T-helper 2 cell treated with Interferon-gamma antibody and Interleukin-4, amounts not matched to agents 5 μg/mL and 100 μg/mL, for 36 hours (primary cell): ENCODE measurements around the gene CRHR1.
A peak's percentile ranks its signal among the peaks of the same experiment; 100 is the strongest.
"Not testable (repeated sequence)": the region's sequence is repeated elsewhere in the genome, so short reads cannot be mapped to it uniquely, and the experiment has no call there.

ENCODE experiments used
- DNase-seq: peaks from one replicate; pipeline ENCODE4 v3.0.0; 2021; ENCODE audit warnings: low spot score
- H3K27ac Mint-ChIP-seq: one replicate; pipeline ENCODE4 v1.8.0; 2021; ENCODE audit warnings: mild to moderate bottlenecking, mixed read lengths
- H3K27me3 Mint-ChIP-seq: one replicate; pipeline ENCODE4 v1.8.0; 2021; ENCODE audit warnings: low read depth, mixed read lengths
- H3K36me3 Mint-ChIP-seq: one replicate; pipeline ENCODE4 v1.8.0; 2021; ENCODE audit warnings: low read depth, mixed read lengths
- H3K4me1 Mint-ChIP-seq: one replicate; pipeline ENCODE4 v1.8.0; 2021; ENCODE audit warnings: low read depth, mixed read lengths
- H3K4me3 Mint-ChIP-seq: one replicate; pipeline ENCODE4 v1.8.0; 2022; ENCODE audit warnings: mild to moderate bottlenecking, moderate library complexity, mixed read lengths
- H3K9me3 Mint-ChIP-seq: one replicate; pipeline ENCODE4 v1.8.0; 2021; ENCODE audit warnings: mixed read lengths

The CRHR1 gene

DNA sequence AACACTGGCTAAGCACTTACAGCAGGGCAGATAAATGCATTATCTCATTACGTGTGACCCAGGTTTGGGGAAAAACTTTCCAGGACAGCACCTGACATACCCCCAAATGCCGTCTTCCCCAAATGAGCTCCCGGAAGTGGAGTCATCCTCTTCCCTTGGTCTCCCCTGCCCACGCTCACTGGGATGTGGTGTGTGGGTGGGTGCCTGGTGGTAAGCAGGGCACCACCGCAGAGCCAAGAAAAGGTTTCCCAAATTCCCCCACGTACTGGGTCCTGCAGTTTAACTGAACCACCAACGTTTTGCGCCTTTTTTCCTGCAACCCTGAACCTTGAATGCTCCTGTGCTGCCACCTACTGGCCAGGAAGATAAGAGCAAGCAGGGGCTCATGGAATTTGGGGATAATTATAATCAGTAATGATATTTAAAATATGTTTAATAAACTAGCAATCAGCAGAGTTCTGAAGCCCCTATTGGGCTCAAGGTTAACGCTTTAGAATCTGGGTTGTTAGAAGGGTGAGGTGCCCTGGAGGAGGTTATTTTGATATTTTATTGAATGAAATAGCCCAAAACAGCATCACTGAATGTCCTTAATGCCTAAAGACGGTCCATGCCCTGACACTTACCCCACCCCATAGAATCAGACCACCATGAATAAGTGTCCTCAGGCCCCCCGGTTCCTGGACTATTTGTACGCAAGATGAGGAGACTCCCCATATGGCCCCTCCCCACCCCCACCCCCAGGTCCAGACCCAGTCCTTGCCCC is 68.6 kb downstream of the CRHR1 start:
- Mint-ChIP-seq H3K4me3 (no peak overlapping the region), H3K9me3 (no peaks in the 10 kb centered on the region), H3K27ac (no peak overlapping the region), H3K4me1 (peaks cover 2% of the 10 kb centered on the region), H3K36me3 (no peaks in the 10 kb centered on the region), H3K27me3 (peaks cover 17% of the 10 kb centered on the region)
- DNase-seq = peak; percentile 29

- Mint-ChIP-seq H3K36me3 (no peaks in the 10 kb centered on the region), H3K4me1 (peaks cover 2% of the 10 kb centered on the region), H3K27me3 (peaks cover 20% of the 10 kb centered on the region), H3K27ac (no peak overlapping the region), H3K9me3 (no peaks in the 10 kb centered on the region), H3K4me3 (no peak overlapping the region)
- DNase-seq = no peak
Measured at GRCh38 chr17:45854209-45854608, 70.1 kb downstream of the CRHR1 start.

- peaks cover 2% of the 10 kb centered on the region for H3K4me1 Mint-ChIP-seq
- no peak for DNase-seq
- no peak overlapping the region for H3K4me3 Mint-ChIP-seq
- H3K9me3 Mint-ChIP-seq = no peaks in the 10 kb centered on the region
- H3K27me3 Mint-ChIP-seq = peaks cover 17% of the 10 kb centered on the region
- H3K36me3 Mint-ChIP-seq = no peaks in the 10 kb centered on the region
- H3K27ac Mint-ChIP-seq = no peak overlapping the region
Measured at GRCh38 chr17:45855691-45856336, 71.7 kb downstream of the CRHR1 start.

DNA sequence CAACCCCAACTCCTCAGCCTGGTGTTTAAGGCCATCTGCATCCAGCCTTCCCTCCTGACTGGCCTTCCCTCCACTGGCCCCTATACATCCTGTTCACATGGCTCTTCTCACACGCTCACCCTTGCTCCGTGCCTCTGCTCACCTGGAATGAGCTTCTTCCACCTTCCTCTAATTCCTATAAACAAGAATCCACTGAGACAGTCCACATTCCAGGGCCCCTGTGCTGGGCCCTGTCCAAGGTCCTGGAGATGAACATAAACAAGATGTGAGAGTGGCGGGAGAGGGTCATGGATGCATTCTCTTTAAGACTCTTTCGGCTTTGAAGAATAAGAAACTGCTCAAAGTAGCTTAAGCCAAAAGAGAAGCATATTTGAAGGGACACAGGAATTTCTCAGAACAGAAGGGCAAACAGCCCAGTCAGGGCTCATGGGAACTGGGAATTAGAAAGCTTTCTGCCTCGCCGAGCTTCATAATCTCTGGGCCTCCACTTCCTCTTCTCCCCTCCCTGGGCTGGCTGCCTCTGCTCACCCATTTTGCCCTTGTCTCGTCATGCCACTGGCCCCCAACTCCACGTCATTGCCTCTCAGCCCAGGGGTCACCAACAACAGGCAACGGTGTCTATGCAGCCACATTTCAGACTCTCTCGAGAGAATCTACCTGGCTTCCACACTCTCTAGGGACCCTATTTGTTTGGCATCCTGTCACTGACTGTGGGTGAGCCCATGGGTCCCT is 74.0 kb downstream of the CRHR1 start:
- H3K4me1 Mint-ChIP-seq = no peaks in the 10 kb centered on the region
- no peak for DNase-seq
- H3K36me3 Mint-ChIP-seq = no peaks in the 10 kb centered on the region
- no peaks in the 10 kb centered on the region for H3K9me3 Mint-ChIP-seq
- no peak overlapping the region for H3K4me3 Mint-ChIP-seq
- H3K27me3 Mint-ChIP-seq = peaks cover 11% of the 10 kb centered on the region
- no peak overlapping the region for H3K27ac Mint-ChIP-seq

DNA sequence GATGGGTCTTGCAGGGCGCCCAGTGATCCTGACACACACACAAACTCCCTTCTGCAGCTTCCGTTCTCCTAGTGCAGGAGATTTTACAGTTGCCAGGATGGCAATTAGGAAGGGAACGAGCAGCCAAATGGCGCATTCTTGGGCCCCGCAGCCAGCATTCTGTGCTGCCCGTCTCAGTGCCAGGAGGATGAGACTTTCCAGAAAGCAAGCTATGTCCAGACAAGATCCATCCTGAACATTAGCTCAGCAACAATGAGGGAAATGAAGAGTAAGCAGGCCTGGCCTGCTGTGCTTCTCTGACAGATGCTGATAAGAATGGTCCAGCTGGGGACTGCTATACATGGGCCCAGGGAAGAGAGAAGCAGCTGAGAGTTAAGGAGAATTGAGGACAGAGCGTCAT is 77.0 kb downstream of the CRHR1 start:
- H3K4me3 Mint-ChIP-seq = no peak overlapping the region
- H3K27ac Mint-ChIP-seq = no peak overlapping the region
- no peaks in the 10 kb centered on the region for H3K36me3 Mint-ChIP-seq
- H3K4me1 Mint-ChIP-seq = peaks cover 5% of the 10 kb centered on the region
- peaks cover 14% of the 10 kb centered on the region for H3K27me3 Mint-ChIP-seq
- H3K9me3 Mint-ChIP-seq = no peaks in the 10 kb centered on the region
- no peak for DNase-seq

GRCh38 chr17:45862127-45862526 is 78.0 kb downstream of the CRHR1 start:
- H3K9me3 Mint-ChIP-seq = not testable (repeated sequence)

GRCh38 chr17:45863857-45864654 is 79.9 kb downstream of the CRHR1 start:
- Mint-ChIP-seq H3K4me3 (no peak overlapping the region), H3K27ac (no peak overlapping the region), H3K4me1 (peaks cover 5% of the 10 kb centered on the region), H3K36me3 (no peaks in the 10 kb centered on the region), H3K27me3 (peaks cover 11% of the 10 kb centered on the region), H3K9me3 (no peaks in the 10 kb centered on the region)
- no peak for DNase-seq

More at GRCh38 chr17:45862127-45862526, 78.0 kb downstream of the CRHR1 start:
- H3K27me3 Mint-ChIP-seq = peaks cover 14% of the 10 kb centered on the region
- not testable (repeated sequence) for H3K4me1 Mint-ChIP-seq, H3K27ac Mint-ChIP-seq, H3K4me3 Mint-ChIP-seq, H3K36me3 Mint-ChIP-seq, DNase-seq

DNA sequence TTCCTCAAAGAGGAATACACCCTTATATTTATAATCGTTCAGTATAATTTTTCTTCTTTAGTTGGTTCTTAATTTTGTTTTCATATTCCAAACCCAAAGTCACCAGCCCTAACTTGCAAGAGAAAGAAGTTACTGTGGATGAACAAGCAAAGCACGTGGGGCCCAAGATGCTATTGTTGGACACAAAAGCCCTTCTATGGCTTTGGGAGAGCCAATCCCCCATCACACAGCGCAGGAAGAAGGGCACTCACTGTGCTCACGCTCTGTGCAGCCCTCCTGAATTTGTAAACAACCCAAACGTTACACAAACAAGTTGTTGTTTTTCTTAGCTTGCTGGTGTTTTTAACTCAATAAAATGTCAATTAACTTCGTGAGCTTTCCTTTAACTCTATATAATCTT is 83.1 kb downstream of the CRHR1 start:
- peaks cover 8% of the 10 kb centered on the region for H3K27me3 Mint-ChIP-seq
- H3K36me3 Mint-ChIP-seq = no peaks in the 10 kb centered on the region
- peaks cover 9% of the 10 kb centered on the region for H3K4me1 Mint-ChIP-seq
- H3K9me3 Mint-ChIP-seq = no peaks in the 10 kb centered on the region
- no peak overlapping the region for H3K4me3 Mint-ChIP-seq
- no peak overlapping the region for H3K27ac Mint-ChIP-seq
- DNase-seq = no peak

DNA sequence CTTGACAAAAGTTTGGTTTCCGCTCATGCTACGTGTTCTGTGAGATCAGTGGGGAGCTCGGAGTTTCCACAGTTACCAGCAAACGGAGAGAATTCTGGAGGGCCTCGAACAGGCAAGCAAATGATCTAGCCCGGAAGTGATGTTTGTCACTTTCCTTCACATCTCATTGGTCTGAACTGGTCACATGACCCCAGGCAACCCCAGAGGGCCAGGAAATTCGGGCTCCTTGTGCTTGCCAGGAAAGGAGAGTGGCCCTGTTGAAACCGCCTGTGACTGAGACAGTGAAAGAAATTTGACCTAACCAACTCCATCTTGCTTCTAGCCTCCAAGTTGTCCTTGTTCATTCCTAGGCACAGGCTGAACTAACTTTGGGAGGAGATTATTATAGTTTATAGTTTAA is 83.6 kb downstream of the CRHR1 start:
- peaks cover 8% of the 10 kb centered on the region for H3K27me3 Mint-ChIP-seq
- DNase-seq = no peak
- no peak overlapping the region for H3K4me3 Mint-ChIP-seq
- no peak overlapping the region for H3K27ac Mint-ChIP-seq
- H3K9me3 Mint-ChIP-seq = no peaks in the 10 kb centered on the region
- H3K36me3 Mint-ChIP-seq = no peaks in the 10 kb centered on the region
- H3K4me1 Mint-ChIP-seq = peaks cover 9% of the 10 kb centered on the region

- H3K27me3 Mint-ChIP-seq = peaks cover 8% of the 10 kb centered on the region
- DNase-seq = no peak
- peaks cover 11% of the 10 kb centered on the region for H3K4me1 Mint-ChIP-seq
- H3K27ac Mint-ChIP-seq = no peak overlapping the region
- H3K4me3 Mint-ChIP-seq = no peak overlapping the region
- H3K36me3 Mint-ChIP-seq = no peaks in the 10 kb centered on the region
- no peaks in the 10 kb centered on the region for H3K9me3 Mint-ChIP-seq
Measured at GRCh38 chr17:45868276-45868675, 84.2 kb downstream of the CRHR1 start.

DNA sequence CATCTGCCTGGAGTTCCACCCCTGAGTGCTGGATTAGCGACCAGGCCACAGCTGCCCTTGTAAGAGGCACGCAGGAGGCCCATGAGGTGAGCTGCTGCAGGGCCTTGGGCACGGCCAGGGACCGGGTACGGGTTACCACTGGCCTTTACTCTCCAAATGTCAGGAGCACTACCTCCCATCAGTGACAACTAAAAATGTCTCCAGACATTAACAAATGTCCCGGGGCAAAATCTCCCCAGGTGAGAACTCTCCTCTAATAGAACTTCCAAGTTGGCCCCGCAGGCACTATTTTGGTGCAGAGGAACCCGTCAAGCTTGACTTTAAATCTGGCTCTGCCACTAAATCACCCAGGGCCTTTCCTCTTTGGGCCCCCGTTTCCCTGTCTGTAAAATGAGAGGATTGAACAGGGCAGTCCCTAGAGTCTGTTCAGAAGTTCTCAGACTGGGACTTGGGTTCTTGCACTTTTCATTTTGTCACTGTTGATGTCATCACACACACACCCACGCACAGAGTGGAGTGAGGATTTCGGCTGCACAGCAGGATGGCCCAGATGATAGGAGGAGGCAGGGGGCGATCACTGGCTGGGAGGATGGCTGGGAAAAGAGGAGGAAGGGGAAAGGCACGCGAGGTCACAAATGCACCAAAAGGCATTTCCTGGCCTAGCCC is 85.7 kb downstream of the CRHR1 start:
- DNase-seq = no peak
- no peaks in the 10 kb centered on the region for H3K9me3 Mint-ChIP-seq
- peaks cover 14% of the 10 kb centered on the region for H3K4me1 Mint-ChIP-seq
- no peak overlapping the region for H3K27ac Mint-ChIP-seq
- no peak overlapping the region for H3K4me3 Mint-ChIP-seq
- H3K27me3 Mint-ChIP-seq = peaks cover 5% of the 10 kb centered on the region
- H3K36me3 Mint-ChIP-seq = no peaks in the 10 kb centered on the region

DNA sequence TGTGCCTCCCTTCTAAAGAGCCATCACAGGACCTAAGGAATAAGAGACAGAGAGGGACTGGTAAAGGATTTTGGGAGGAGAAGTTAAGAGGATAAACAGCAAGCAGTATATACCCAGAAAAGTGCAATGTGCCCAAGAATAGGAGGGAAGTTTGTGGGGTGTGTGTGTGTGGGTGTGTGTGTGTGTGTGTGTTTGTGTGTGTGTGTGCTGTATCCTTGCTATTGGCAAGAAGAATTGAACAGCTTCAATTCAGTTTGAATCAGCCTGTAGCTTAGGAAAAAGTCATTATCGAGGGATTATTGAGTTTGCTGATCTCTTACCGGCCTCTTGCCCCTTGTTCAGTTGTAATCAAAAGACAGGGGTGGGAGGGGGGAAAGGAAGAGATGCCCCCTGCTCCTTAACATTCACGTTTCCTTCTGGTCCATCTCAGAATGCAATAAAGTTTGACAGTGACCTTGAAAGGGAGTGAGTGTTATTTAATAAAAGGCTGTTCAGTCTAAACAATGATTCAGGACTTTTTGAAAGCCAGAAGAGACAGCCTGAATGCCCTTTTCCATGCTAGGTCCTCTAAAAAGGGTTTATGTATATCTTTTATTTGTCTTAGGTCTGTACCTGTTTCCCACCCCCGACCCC is 86.3 kb downstream of the CRHR1 start:
- Mint-ChIP-seq H3K27me3 (peaks cover 2% of the 10 kb centered on the region), H3K27ac (no peak overlapping the region), H3K4me3 (no peak overlapping the region), H3K9me3 (no peaks in the 10 kb centered on the region), H3K36me3 (no peaks in the 10 kb centered on the region), H3K4me1 (peaks cover 14% of the 10 kb centered on the region)
- DNase-seq = no peak

GRCh38 chr17:45871718-45872117 is 87.6 kb downstream of the CRHR1 start:
- Mint-ChIP-seq H3K4me3 (no peak overlapping the region), H3K9me3 (no peaks in the 10 kb centered on the region), H3K36me3 (no peaks in the 10 kb centered on the region), H3K4me1 (peaks cover 14% of the 10 kb centered on the region), H3K27me3 (peaks cover 6% of the 10 kb centered on the region), H3K27ac (no peak overlapping the region)
- peak; percentile 26 for DNase-seq
